NT2/D1 (cell line): ENCODE results near the gene NIT1.

ENCODE experiments used
- SUZ12 ChIP-seq: IDR thresholded peaks from 2 replicates; pipeline ENCODE4 v1.6.1; 2011; ENCODE audit not compliant: insufficient read length, insufficient read depth; ENCODE audit errors: extremely low read depth
- YY1 ChIP-seq: IDR thresholded peaks from 2 replicates; pipeline ENCODE4 v1.6.1; 2011; ENCODE audit not compliant: insufficient read length, insufficient read depth

DNA sequence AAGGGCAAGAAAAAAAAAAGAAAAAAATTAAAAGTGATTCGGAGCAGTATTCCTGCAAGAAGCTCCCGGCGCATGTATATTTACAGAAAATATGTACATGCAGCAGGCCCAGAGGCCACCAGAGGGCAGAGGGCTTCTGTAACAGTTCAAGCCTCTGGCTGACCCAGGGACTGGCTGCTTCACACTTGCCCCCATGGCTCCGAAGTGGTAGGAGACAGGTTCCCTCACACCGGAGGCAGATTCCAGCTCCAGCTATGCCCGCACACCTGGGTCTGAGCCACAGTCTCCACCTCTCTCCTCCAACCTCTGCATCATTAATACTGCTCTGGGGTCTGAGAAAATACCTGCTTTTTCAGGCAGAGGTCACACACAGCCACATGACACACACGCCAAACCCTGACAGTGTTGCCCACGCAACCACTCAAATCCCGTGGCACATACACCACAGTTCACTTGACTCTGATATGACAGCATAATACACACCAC lies 46.0 kb upstream of the NIT1 start:
- no peak for TF ChIP-seq YY1
- TF ChIP-seq SUZ12, result no peak
